Uterus (tissue), 4 donors: ENCODE results near the gene ZNF469. TPM values are rescaled to one million over a fixed set of nuclear protein-coding genes. Genes with fewer than 3 reads are reported as not detected.

ENCODE experiments used
- DNase-seq, 2 donors: peaks; one replicate each; pipeline ENCODE4 v3.0.0-alpha.2; 2019 to 2020
- H3K27ac ChIP-seq, 2 donors: fragments of 200-600 bp; sonication (generic); 1 replicate in 1 of 2; 2 replicates in 1 of 2; pipeline ENCODE4 v1.5.1; 2016 to 2018
- H3K27me3 ChIP-seq, 2 donors: fragments of 200-600 bp; sonication (generic); one replicate each; pipeline ENCODE4 v1.5.1; 2018 to 2019; ENCODE audit warnings: control low read depth in 1 of 2
- H3K36me3 ChIP-seq, 2 donors: fragments of 200-600 bp; sonication (generic); one replicate each; pipeline ENCODE4 v1.5.1; 2019; ENCODE audit warnings: control low read depth in 1 of 2
- H3K4me1 ChIP-seq, 2 donors: fragments of 200-600 bp; sonication (generic); one replicate each; pipeline ENCODE4 v1.5.1; 2018 to 2019; ENCODE audit warnings: control low read depth in 1 of 2
- H3K4me3 ChIP-seq, 2 donors: fragments of 200-600 bp; sonication (generic); 1 replicate in 1 of 2; 2 replicates in 1 of 2; pipeline ENCODE4 v1.5.1; 2018 to 2019; ENCODE audit warnings: mild to moderate bottlenecking in 1 of 2
- H3K9me3 ChIP-seq, 2 donors: fragments of 200-600 bp; sonication (generic); one replicate each; pipeline ENCODE4 v1.5.1; 2019; ENCODE audit warnings: control low read depth in 1 of 2
- CTCF ChIP-seq, 4 experiments: fragments of 200-600 bp in 2 of 4; fragments of 450-650 bp in 2 of 4; sonication (generic) in 2 of 4; IDR thresholded peaks; one replicate each; pipeline ENCODE4 v1.5.1; 2016 to 2019; ENCODE audit warnings: antibody characterized with exemption in 4 of 4, mild to moderate bottlenecking in 2 of 4, moderate library complexity in 1 of 4
- POLR2A ChIP-seq, 2 donors: fragments of 450-650 bp; IDR thresholded peaks; one replicate each; pipeline ENCODE4 v1.6.1; 2016; ENCODE audit warnings: antibody characterized with exemption in 2 of 2, mild to moderate bottlenecking in 1 of 2, moderate library complexity in 1 of 2
- intact Hi-C: fragments of 100-400 bp; cut with DNase I; formaldehyde crosslinking; loops from one replicate; pipeline ENCODE4 v1.15.1; 2023; ENCODE audit warnings: low total_unique reads
- total RNA-seq, 4 donors: library from RNA; depleted of rRNA in 3 of 4; stranded (reverse); fragments of >200 nt in 3 of 4; gene quantifications; one replicate each; pipeline versions ENCODE4 v1.1.0 to v1.2.4, GENCODE V29; 2014 to 2023
- donor health status: DM: yes; HTN: yes; CAD: no.

The ZNF469 gene
- total RNA-seq, 4 donors from 2014 or later, result 0.51 to 7.9 (median 2.8) TPM; not detected in 1

DNA sequence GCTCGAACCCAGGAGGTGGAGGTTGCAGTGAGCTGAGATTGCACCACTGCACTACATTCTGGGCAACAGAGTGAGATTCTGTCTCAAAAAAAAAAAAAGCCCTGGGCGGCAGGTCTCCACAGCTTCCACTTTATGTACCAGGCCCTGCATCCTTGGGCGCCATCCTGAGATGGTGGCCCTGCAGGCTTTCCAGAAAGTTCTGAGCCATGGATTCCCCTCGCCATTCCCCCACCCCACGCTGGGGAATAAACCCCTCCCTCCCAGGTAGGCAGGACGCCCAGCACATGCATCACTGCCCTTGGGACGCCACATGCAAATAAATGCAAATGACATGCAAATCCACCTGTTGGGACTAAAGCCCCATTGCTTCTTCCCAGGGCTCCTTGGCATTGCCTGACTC is 13.8 kb upstream of the ZNF469 start:
- intact Hi-C loops, result no loop called here
- no peak for TF ChIP-seq POLR2A (IDR thresholded peaks at IDR 0.05)
- no peak for TF ChIP-seq CTCF (IDR thresholded peaks at IDR 0.05)

DNA sequence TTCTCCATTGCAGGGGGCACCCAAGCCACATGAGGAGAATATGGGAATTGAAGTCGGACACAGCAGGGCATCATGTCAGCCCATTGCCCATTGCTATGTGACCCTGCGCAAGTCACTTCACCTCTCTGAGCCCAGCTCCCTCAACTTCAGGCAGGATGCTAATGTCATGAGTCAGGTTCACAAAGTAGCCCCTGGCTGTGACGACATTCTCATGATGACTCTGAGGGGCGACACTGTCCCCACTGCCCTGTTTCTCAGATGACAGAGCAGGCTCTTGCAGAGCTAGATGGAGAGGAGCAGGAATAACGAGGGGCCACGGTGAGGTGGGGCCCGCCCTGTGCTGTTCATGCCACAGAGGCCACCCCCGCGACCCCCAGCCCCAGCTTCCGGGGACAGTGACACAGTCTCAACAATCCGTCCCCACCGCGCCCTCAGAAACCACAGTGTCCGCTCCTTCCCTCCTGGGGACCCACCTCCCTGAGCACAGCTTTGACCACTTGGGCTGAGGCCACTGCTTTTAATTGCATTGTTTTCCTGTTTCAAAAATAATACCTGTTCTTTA is 13.2 kb upstream of the ZNF469 start:
- Histone ChIP-seq H3K4me3 (no peak overlapping the region), H3K27ac (no peak overlapping the region), H3K36me3 (no peaks in the 10 kb centered on the region), H3K27me3 (no peaks in the 10 kb centered on the region), H3K9me3 (no peaks in the 10 kb centered on the region), H3K4me1 (no peaks in the 10 kb centered on the region)
- TF ChIP-seq POLR2A (IDR thresholded peaks at IDR 0.05) (no peak), CTCF (IDR thresholded peaks at IDR 0.05) (no peak)
- intact Hi-C loops, result no loop called here
- DNase-seq, result no peak

More for the DNA sequence above, 13.8 kb upstream of the ZNF469 start:
- no peak overlapping the region for H3K4me3 ChIP-seq
- peak in 1 of 2 donors; percentile 2 for DNase-seq
- H3K9me3 ChIP-seq, result no peaks in the 10 kb centered on the region
- no peak overlapping the region for H3K27ac ChIP-seq
- H3K27me3 ChIP-seq, result no peaks in the 10 kb centered on the region
- H3K36me3 ChIP-seq, result no peaks in the 10 kb centered on the region
- no peaks in the 10 kb centered on the region for H3K4me1 ChIP-seq

DNA sequence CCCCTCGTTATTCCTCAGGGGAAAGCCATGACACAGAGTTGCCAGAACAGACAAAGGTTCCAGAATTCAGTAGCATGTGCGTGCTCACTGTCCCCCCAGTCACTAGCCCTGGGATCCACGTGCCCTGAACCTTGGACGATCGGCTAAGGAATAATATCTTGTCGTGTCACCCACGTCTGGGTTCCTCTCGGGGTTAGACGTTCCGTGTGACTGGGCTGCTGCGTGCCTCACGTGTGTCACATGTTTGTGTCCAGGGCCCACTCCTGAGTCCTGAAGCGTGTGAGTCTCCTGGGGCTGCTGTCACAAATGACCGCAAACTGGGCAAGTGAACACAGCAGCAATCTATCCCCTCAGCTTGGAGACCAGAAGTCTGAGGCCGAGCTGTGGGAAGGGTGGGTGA is 12.4 kb upstream of the ZNF469 start:
- no peaks in the 10 kb centered on the region for H3K36me3 ChIP-seq
- H3K9me3 ChIP-seq, result no peaks in the 10 kb centered on the region
- intact Hi-C loops, result no loop called here
- H3K27ac ChIP-seq, result no peak overlapping the region
- TF ChIP-seq POLR2A (IDR thresholded peaks at IDR 0.05), result no peak
- TF ChIP-seq CTCF (IDR thresholded peaks at IDR 0.05), result no peak
- H3K4me3 ChIP-seq, result no peak overlapping the region
- peak in 1 of 2 donors; percentile 6 for DNase-seq
- no peaks in the 10 kb centered on the region for H3K27me3 ChIP-seq
- no peaks in the 10 kb centered on the region for H3K4me1 ChIP-seq

- no peak for DNase-seq
- Histone ChIP-seq H3K27me3 (no peaks in the 10 kb centered on the region), H3K36me3 (no peaks in the 10 kb centered on the region), H3K9me3 (no peaks in the 10 kb centered on the region), H3K4me1 (no peaks in the 10 kb centered on the region), H3K27ac (no peak overlapping the region), H3K4me3 (no peak overlapping the region)
- intact Hi-C loops, result no loop called here
- no peak for TF ChIP-seq POLR2A (IDR thresholded peaks at IDR 0.05)
- TF ChIP-seq CTCF (IDR thresholded peaks at IDR 0.05), result no peak
These were observed 10.2 kb upstream of the ZNF469 start for GRCh38 chr16:88372522-88372921.

DNA sequence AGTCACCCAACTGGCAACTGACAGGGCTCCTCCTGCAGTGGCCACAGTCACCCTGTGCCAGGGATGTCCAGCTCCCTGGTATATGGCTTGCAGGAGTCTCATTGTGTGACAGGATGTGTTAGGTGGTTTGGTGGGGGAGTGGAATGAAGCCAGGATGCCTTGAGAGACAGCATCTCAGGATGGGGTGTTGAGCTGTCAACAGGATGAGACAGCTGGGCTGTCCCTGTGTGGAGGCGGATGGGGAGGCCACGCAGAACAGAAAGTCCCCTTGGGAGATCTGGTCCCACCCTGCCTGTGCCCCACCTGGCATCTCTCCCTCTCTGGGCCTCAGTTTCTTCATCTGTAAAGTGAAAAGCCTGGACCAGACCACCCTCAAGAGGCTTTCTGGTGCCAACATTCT is 9.5 kb upstream of the ZNF469 start:
- intact Hi-C loops, result no loop called here
- Histone ChIP-seq H3K4me3 (no peak overlapping the region), H3K4me1 (no peaks in the 10 kb centered on the region), H3K9me3 (no peaks in the 10 kb centered on the region), H3K27ac (no peak overlapping the region), H3K27me3 (no peaks in the 10 kb centered on the region), H3K36me3 (no peaks in the 10 kb centered on the region)
- peak in 1 of 2 donors; percentile 5 for DNase-seq
- TF ChIP-seq POLR2A (IDR thresholded peaks at IDR 0.05) (no peak), CTCF (IDR thresholded peaks at IDR 0.05) (no peak)
